A172 (cell line): ENCODE measurements around the gene SLC25A10. TPM values are rescaled to one million over a fixed set of nuclear protein-coding genes. Genes with fewer than 3 reads are reported as not detected.

ENCODE experiments used
- total RNA-seq: library from RNA; depleted of rRNA; stranded (reverse); fragments of >200 nt; shearing (Covaris generic); gene quantifications from 2 replicates; pipeline ENCODE4 v1.2.3, GENCODE V29; 2014; rRNA removed

The SLC25A10 gene
- total RNA-seq, 1 experiment from 2014 or later: 81.5 TPM

Other genes starting within 250 kb of the SLC25A10 start
- 5,134 and 6,456 TPM in 2 replicates for gene ACTG1, start 199.5 kb upstream of the SLC25A10 start, total RNA-seq
- 0.81 and 1.7 TPM in 2 replicates for gene FSCN2, start 183.9 kb upstream of the SLC25A10 start, total RNA-seq
- gene FAAP100, start 159.9 kb upstream of the SLC25A10 start, total RNA-seq: 29.7 and 39.9 TPM in 2 replicates
- 89.3 and 93.9 TPM in 2 replicates for gene NPLOC4, start 75.2 kb upstream of the SLC25A10 start, total RNA-seq
- 5.7 and 6.8 TPM in 2 replicates for gene TSPAN10, start 75.1 kb upstream of the SLC25A10 start, total RNA-seq
- gene PDE6G, start 55.7 kb upstream of the SLC25A10 start, total RNA-seq: 1.1 and 2.0 TPM in 2 replicates
- 42.0 and 58.8 TPM in 2 replicates for gene OXLD1, start 45.7 kb upstream of the SLC25A10 start, total RNA-seq
- gene CCDC137, start 45.5 kb upstream of the SLC25A10 start, total RNA-seq: 18.5 and 21.7 TPM in 2 replicates
- gene ARL16, start 28.5 kb upstream of the SLC25A10 start, total RNA-seq: 41.0 and 45.6 TPM in 2 replicates
- gene HGS, start 28.3 kb upstream of the SLC25A10 start, total RNA-seq: 144 and 199 TPM in 2 replicates
- 32.3 and 37.0 TPM in 2 replicates for gene MRPL12, start 8.9 kb upstream of the SLC25A10 start, total RNA-seq
- not detected in 2 replicates for gene GCGR, start 91.9 kb downstream of the SLC25A10 start, total RNA-seq
- gene MCRIP1, start 121.0 kb downstream of the SLC25A10 start, total RNA-seq: 45.8 and 51.4 TPM in 2 replicates
- not detected in 2 replicates for gene PPP1R27, start 122.8 kb downstream of the SLC25A10 start, total RNA-seq
- gene P4HB, start 148.3 kb downstream of the SLC25A10 start, total RNA-seq: 1,091 and 1,235 TPM in 2 replicates
- 173 and 183 TPM in 2 replicates for gene ARHGDIA, start 159.1 kb downstream of the SLC25A10 start, total RNA-seq
- 376 and 393 TPM in 2 replicates for gene ALYREF, start 179.3 kb downstream of the SLC25A10 start, total RNA-seq
- gene ANAPC11, start 179.4 kb downstream of the SLC25A10 start, total RNA-seq: 207 and 245 TPM in 2 replicates
- 0.77 and 1.8 TPM in 2 replicates for gene NPB, start 190.0 kb downstream of the SLC25A10 start, total RNA-seq
- gene PCYT2, start 199.1 kb downstream of the SLC25A10 start, total RNA-seq: 93.8 and 108 TPM in 2 replicates
- gene SIRT7, start 205.9 kb downstream of the SLC25A10 start, total RNA-seq: 34.9 and 47.0 TPM in 2 replicates
- gene MAFG, start 215.5 kb downstream of the SLC25A10 start, total RNA-seq: 30.1 and 37.6 TPM in 2 replicates
- gene PYCR1, start 225.0 kb downstream of the SLC25A10 start, total RNA-seq: 70.2 and 84.1 TPM in 2 replicates
- not detected in 2 replicates for gene MYADML2, start 234.9 kb downstream of the SLC25A10 start, total RNA-seq
- 0.14 and 1.9 TPM in 2 replicates for gene NOTUM, start 248.9 kb downstream of the SLC25A10 start, total RNA-seq